ENCODE results near the gene NPIPB8.
"Not testable (repeated sequence)": the region's sequence is repeated elsewhere in the genome, so short reads cannot be mapped to it uniquely, and the experiment has no call there.

NPIPB8 gene

GRCh38 chr16:28613912-28614311, 24.0 kb upstream of the NPIPB8 start:
- H3K27me3 ChIP-seq (ENCODE audit: control insufficient read depth in 3 of 3, insufficient read depth in 3 of 3, low read depth in 1 of 3, low read length in 3 of 3); H3K9me3 ChIP-seq (replicated peaks in 1 of 2; ENCODE audit: control insufficient read depth in 2 of 2, insufficient read depth in 1 of 2, low read depth in 1 of 2, low read length in 2 of 2); H4K91ac ChIP-seq (ENCODE audit: low read depth, low read length, poor library complexity); H3K4me1 ChIP-seq (ENCODE audit: control insufficient read depth in 2 of 2, insufficient read depth in 1 of 2, low read depth in 1 of 2, low read length in 2 of 2); H3K4ac ChIP-seq (ENCODE audit: low read length); H3K79me1 ChIP-seq (ENCODE audit: low read depth, low read length); H3K18ac ChIP-seq (ENCODE audit: low read length); H2BK15ac ChIP-seq (ENCODE audit: low read length); H2BK5ac ChIP-seq (ENCODE audit: low read length); H2BK120ac ChIP-seq (ENCODE audit: low read depth, low read length); H3K23ac ChIP-seq (ENCODE audit: low read depth, low read length, poor library complexity); H2AK5ac ChIP-seq (ENCODE audit: low read depth, low read length); H3K36me3 ChIP-seq (replicated peaks in 1 of 2; ENCODE audit: control insufficient read depth in 2 of 2, insufficient read depth in 2 of 2, low read length in 2 of 2); DNase-seq (ENCODE audit: low spot score); H3K4me3 ChIP-seq (ENCODE audit: low read length in 2 of 2); H2BK12ac ChIP-seq (ENCODE audit: low read length); H3K14ac ChIP-seq (ENCODE audit: low read length); H3K9ac ChIP-seq (ENCODE audit: low read depth, low read length, poor library complexity); H3K4me2 ChIP-seq (ENCODE audit: insufficient read depth, low read length, poor library complexity, severe bottlenecking); H2AFZ ChIP-seq (ENCODE audit: low read length); H4K8ac ChIP-seq (ENCODE audit: low read depth, low read length); H3K27ac ChIP-seq (replicated peaks; ENCODE audit: low read length): not testable (repeated sequence)
- no CpG with 5 or more reads among the region's 26 CpGs for WGBS, 2 donors (ENCODE audit: extremely low coverage in 2 of 2, insufficient read length in 2 of 2, insufficient replicate concordance in 1 of 2)

- not testable (repeated sequence) for DNase-seq (ENCODE audit: low spot score); H3K4me3 ChIP-seq (ENCODE audit: low read length in 2 of 2); H2AK5ac ChIP-seq (ENCODE audit: low read depth, low read length); H3K9me3 ChIP-seq (replicated peaks in 1 of 2; ENCODE audit: control insufficient read depth in 2 of 2, insufficient read depth in 1 of 2, low read depth in 1 of 2, low read length in 2 of 2); H2BK12ac ChIP-seq (ENCODE audit: low read length); H2AFZ ChIP-seq (ENCODE audit: low read length); H3K79me1 ChIP-seq (ENCODE audit: low read depth, low read length); H3K4ac ChIP-seq (ENCODE audit: low read length); H4K91ac ChIP-seq (ENCODE audit: low read depth, low read length, poor library complexity); H2BK120ac ChIP-seq (ENCODE audit: low read depth, low read length); H3K18ac ChIP-seq (ENCODE audit: low read length); H4K8ac ChIP-seq (ENCODE audit: low read depth, low read length); H3K27ac ChIP-seq (replicated peaks; ENCODE audit: low read length); H3K4me1 ChIP-seq (ENCODE audit: control insufficient read depth in 2 of 2, insufficient read depth in 1 of 2, low read depth in 1 of 2, low read length in 2 of 2); H3K9ac ChIP-seq (ENCODE audit: low read depth, low read length, poor library complexity); H3K4me2 ChIP-seq (ENCODE audit: insufficient read depth, low read length, poor library complexity, severe bottlenecking); H3K14ac ChIP-seq (ENCODE audit: low read length); H3K27me3 ChIP-seq (ENCODE audit: control insufficient read depth in 3 of 3, insufficient read depth in 3 of 3, low read depth in 1 of 3, low read length in 3 of 3); H2BK5ac ChIP-seq (ENCODE audit: low read length); H2BK15ac ChIP-seq (ENCODE audit: low read length); H3K23ac ChIP-seq (ENCODE audit: low read depth, low read length, poor library complexity); H3K36me3 ChIP-seq (replicated peaks in 1 of 2; ENCODE audit: control insufficient read depth in 2 of 2, insufficient read depth in 2 of 2, low read length in 2 of 2)
- no CpG with 5 or more reads among the region's 16 CpGs for WGBS, 2 donors (ENCODE audit: extremely low coverage in 2 of 2, insufficient read length in 2 of 2, insufficient replicate concordance in 1 of 2)
Observed at GRCh38 chr16:28614561-28614960, 23.3 kb upstream of the NPIPB8 start.

- not testable (repeated sequence) for H4K8ac ChIP-seq (ENCODE audit: low read depth, low read length); H2BK5ac ChIP-seq (ENCODE audit: low read length); H3K18ac ChIP-seq (ENCODE audit: low read length); H3K36me3 ChIP-seq (replicated peaks in 1 of 2; ENCODE audit: control insufficient read depth in 2 of 2, insufficient read depth in 2 of 2, low read length in 2 of 2); H3K27ac ChIP-seq (replicated peaks; ENCODE audit: low read length); H2BK120ac ChIP-seq (ENCODE audit: low read depth, low read length); H3K4ac ChIP-seq (ENCODE audit: low read length); H2AK5ac ChIP-seq (ENCODE audit: low read depth, low read length); H3K23ac ChIP-seq (ENCODE audit: low read depth, low read length, poor library complexity); H3K4me2 ChIP-seq (ENCODE audit: insufficient read depth, low read length, poor library complexity, severe bottlenecking); H3K4me1 ChIP-seq (ENCODE audit: control insufficient read depth in 2 of 2, insufficient read depth in 1 of 2, low read depth in 1 of 2, low read length in 2 of 2); H3K14ac ChIP-seq (ENCODE audit: low read length); H3K4me3 ChIP-seq (ENCODE audit: low read length in 2 of 2); H3K9ac ChIP-seq (ENCODE audit: low read depth, low read length, poor library complexity); H2BK15ac ChIP-seq (ENCODE audit: low read length); H2BK12ac ChIP-seq (ENCODE audit: low read length); H2AFZ ChIP-seq (ENCODE audit: low read length); H4K91ac ChIP-seq (ENCODE audit: low read depth, low read length, poor library complexity); H3K9me3 ChIP-seq (replicated peaks in 1 of 2; ENCODE audit: control insufficient read depth in 2 of 2, insufficient read depth in 1 of 2, low read depth in 1 of 2, low read length in 2 of 2); DNase-seq (ENCODE audit: low spot score); H3K79me1 ChIP-seq (ENCODE audit: low read depth, low read length); H3K27me3 ChIP-seq (ENCODE audit: control insufficient read depth in 3 of 3, insufficient read depth in 3 of 3, low read depth in 1 of 3, low read length in 3 of 3)
- WGBS, 2 donors (ENCODE audit: extremely low coverage in 2 of 2, insufficient read length in 2 of 2, insufficient replicate concordance in 1 of 2): no CpG with 5 or more reads among the region's 24 CpGs
Observed at GRCh38 chr16:28615486-28616223, 22.2 kb upstream of the NPIPB8 start.

- H3K27ac ChIP-seq (replicated peaks; ENCODE audit: low read length); H2BK5ac ChIP-seq (ENCODE audit: low read length); H3K9me3 ChIP-seq (replicated peaks in 1 of 2; ENCODE audit: control insufficient read depth in 2 of 2, insufficient read depth in 1 of 2, low read depth in 1 of 2, low read length in 2 of 2); H4K8ac ChIP-seq (ENCODE audit: low read depth, low read length); H3K27me3 ChIP-seq (ENCODE audit: control insufficient read depth in 3 of 3, insufficient read depth in 3 of 3, low read depth in 1 of 3, low read length in 3 of 3); H3K4me3 ChIP-seq (ENCODE audit: low read length in 2 of 2); H3K9ac ChIP-seq (ENCODE audit: low read depth, low read length, poor library complexity); H3K23ac ChIP-seq (ENCODE audit: low read depth, low read length, poor library complexity); DNase-seq (ENCODE audit: low spot score); H2BK120ac ChIP-seq (ENCODE audit: low read depth, low read length); H2AFZ ChIP-seq (ENCODE audit: low read length); H4K91ac ChIP-seq (ENCODE audit: low read depth, low read length, poor library complexity); H2BK15ac ChIP-seq (ENCODE audit: low read length); H2BK12ac ChIP-seq (ENCODE audit: low read length); H3K36me3 ChIP-seq (replicated peaks in 1 of 2; ENCODE audit: control insufficient read depth in 2 of 2, insufficient read depth in 2 of 2, low read length in 2 of 2); H3K79me1 ChIP-seq (ENCODE audit: low read depth, low read length); H3K14ac ChIP-seq (ENCODE audit: low read length); H3K18ac ChIP-seq (ENCODE audit: low read length); H3K4me2 ChIP-seq (ENCODE audit: insufficient read depth, low read length, poor library complexity, severe bottlenecking); H2AK5ac ChIP-seq (ENCODE audit: low read depth, low read length); H3K4ac ChIP-seq (ENCODE audit: low read length); H3K4me1 ChIP-seq (ENCODE audit: control insufficient read depth in 2 of 2, insufficient read depth in 1 of 2, low read depth in 1 of 2, low read length in 2 of 2): not testable (repeated sequence)
- no CpG with 5 or more reads among the region's 7 CpGs for WGBS, 2 donors (ENCODE audit: extremely low coverage in 2 of 2, insufficient read length in 2 of 2, insufficient replicate concordance in 1 of 2)
Observed at GRCh38 chr16:28616224-28616577, 21.7 kb upstream of the NPIPB8 start.
